RWPE2 (cell line): ENCODE data around the gene ATG4B.
A peak's percentile ranks its signal among the peaks of the same experiment; 100 is the strongest.
"Not testable (repeated sequence)": the region's sequence is repeated elsewhere in the genome, so short reads cannot be mapped to it uniquely, and the experiment has no call there.

Experiments
- ATAC-seq: fragments of 200-7000 bp; cut with Tn5 transposase; 3 replicates; pipeline ENCODE4 v1.9.1; 2021; ENCODE audit warnings: low read depth
- DNase-seq: peaks from one replicate; pipeline ENCODE4 v3.0.0-alpha.2; 2020; ENCODE audit warnings: low spot score
- H3K27ac ChIP-seq: fragments of 450-650 bp; 2 replicates; pipeline ENCODE4 v1.5.1; 2017; ENCODE audit warnings: mild to moderate bottlenecking; ENCODE audit not compliant: poor library complexity, severe bottlenecking
- H3K27me3 ChIP-seq: fragments of 250-450 bp; sonication (Bioruptor Pico); 2 replicates; pipeline ENCODE4 v1.5.1; 2021; ENCODE audit warnings: mild to moderate bottlenecking, moderate library complexity; ENCODE audit not compliant: insufficient read depth, poor library complexity, severe bottlenecking
- H3K36me3 ChIP-seq: fragments of 250-450 bp; sonication (Bioruptor Pico); 2 replicates; pipeline ENCODE4 v1.5.1; 2020; ENCODE audit warnings: low read depth, mild to moderate bottlenecking, moderate library complexity
- H3K4me1 ChIP-seq: fragments of 250-450 bp; sonication (Bioruptor Pico); 2 replicates; pipeline ENCODE4 v1.5.1; 2021; ENCODE audit warnings: mild to moderate bottlenecking, moderate library complexity; ENCODE audit not compliant: insufficient read depth, poor library complexity, severe bottlenecking
- H3K4me3 ChIP-seq: fragments of 250-450 bp; sonication (Bioruptor Pico); 2 replicates; pipeline ENCODE4 v1.5.1; 2021; ENCODE audit warnings: mild to moderate bottlenecking, moderate library complexity; ENCODE audit not compliant: severe bottlenecking
- H3K9me3 ChIP-seq: fragments of 250-450 bp; sonication (Bioruptor Pico); 2 replicates; pipeline ENCODE4 v1.5.1; 2021; ENCODE audit warnings: mild to moderate bottlenecking, moderate library complexity; ENCODE audit not compliant: severe bottlenecking
- TF ChIP-seq, protein P1 (sequence below): fragments of 450-650 bp; IDR thresholded peaks from one replicate; pipeline ENCODE4 v1.5.1; 2017; ENCODE audit warnings: mild to moderate bottlenecking, moderate library complexity; ENCODE audit not compliant: poor library complexity, severe bottlenecking

ATG4B gene

DNA sequence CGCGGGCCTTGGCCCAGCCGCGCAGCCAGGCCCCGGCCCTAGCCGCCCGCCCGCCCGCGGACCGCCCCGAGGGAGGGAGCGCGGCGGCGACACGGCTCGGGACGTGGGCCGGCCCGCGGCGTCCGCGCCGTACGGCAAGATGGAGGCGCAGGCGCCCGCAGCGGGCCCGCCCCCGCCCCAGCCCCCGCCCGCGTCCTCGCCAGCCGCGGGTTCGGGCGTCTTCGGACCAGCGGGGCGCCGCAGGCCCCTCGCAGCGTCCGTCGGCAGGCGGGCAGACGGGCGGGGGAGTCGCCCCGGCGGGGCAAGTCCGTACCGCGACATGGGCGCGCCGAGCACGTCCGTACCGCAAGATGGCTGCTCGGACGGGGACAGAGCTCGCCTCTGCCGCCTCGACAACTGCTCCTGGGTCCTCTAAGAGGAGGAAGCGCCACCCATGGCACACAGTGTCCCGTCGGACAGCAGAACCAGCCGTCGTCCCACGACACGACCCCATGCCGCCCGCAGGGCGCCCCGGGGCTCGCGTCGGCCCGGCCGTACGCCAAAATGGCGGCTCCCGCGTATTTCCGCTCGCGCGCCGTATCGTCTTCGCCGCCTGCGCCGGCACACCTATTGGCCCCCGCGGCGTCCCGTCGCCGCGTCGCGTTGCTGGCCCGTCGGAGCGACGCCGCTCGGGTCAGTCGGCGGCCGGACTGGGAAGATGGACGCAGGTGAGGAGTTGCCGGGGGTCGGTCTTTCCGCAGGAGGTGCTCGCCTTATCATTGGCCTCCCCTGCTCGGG is at the start of gene ATG4B, which contains the start of gene THAP4:
TSS of gene ATG4B (plus strand) at position 676 of the 777 bp plus-strand sequence. CDS start at position 698, 22 bp downstream.
TSS of gene THAP4 (minus strand) at position 141 of the 777 bp plus-strand sequence. CDS start 141 bp downstream, outside the sequence.
- TF ChIP-seq, protein P1, sequence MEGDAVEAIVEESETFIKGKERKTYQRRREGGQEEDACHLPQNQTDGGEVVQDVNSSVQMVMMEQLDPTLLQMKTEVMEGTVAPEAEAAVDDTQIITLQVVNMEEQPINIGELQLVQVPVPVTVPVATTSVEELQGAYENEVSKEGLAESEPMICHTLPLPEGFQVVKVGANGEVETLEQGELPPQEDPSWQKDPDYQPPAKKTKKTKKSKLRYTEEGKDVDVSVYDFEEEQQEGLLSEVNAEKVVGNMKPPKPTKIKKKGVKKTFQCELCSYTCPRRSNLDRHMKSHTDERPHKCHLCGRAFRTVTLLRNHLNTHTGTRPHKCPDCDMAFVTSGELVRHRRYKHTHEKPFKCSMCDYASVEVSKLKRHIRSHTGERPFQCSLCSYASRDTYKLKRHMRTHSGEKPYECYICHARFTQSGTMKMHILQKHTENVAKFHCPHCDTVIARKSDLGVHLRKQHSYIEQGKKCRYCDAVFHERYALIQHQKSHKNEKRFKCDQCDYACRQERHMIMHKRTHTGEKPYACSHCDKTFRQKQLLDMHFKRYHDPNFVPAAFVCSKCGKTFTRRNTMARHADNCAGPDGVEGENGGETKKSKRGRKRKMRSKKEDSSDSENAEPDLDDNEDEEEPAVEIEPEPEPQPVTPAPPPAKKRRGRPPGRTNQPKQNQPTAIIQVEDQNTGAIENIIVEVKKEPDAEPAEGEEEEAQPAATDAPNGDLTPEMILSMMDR, result no peak
- H3K36me3 ChIP-seq, result peaks cover 33% of the 10 kb centered on the region

DNA sequence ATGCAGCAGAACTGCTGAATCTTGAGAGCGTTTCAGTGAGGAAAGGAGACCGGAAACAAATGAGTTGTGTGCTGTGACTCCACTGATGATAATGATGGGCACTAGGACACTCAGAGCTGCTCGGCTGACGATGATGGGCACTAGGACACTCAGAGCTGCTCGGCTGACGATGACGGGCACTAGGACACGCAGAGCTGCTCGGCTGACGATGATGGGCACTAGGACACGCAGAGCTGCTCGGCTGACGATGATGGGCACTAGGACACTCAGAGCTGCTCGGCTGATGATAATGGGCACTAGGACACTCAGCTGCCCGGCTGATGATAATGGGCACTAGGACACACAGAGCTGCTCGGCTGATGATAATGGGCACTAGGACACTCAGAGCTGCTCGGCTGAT is 47.6 kb upstream of the ATG4B start:
- H3K36me3 ChIP-seq, result peaks cover 48% of the 10 kb centered on the region
- not testable (repeated sequence) for H3K4me3 ChIP-seq, H3K9me3 ChIP-seq, ATAC-seq, H3K27ac ChIP-seq, DNase-seq, H3K27me3 ChIP-seq, H3K4me1 ChIP-seq

More for the DNA sequence above, at the start of gene ATG4B, which contains the start of gene THAP4:
- no peaks in the 10 kb centered on the region for H3K9me3 ChIP-seq
- peak within 1 kb of the TSS; percentile 85 for H3K27ac ChIP-seq
- peaks cover 10% of the 10 kb centered on the region for H3K4me1 ChIP-seq
- DNase-seq (no peak), ATAC-seq (peak; percentile 73)
- H3K27me3 ChIP-seq, result no peaks in the 10 kb centered on the region
- H3K4me3 ChIP-seq, result peak within 1 kb of the TSS; percentile 96

DNA sequence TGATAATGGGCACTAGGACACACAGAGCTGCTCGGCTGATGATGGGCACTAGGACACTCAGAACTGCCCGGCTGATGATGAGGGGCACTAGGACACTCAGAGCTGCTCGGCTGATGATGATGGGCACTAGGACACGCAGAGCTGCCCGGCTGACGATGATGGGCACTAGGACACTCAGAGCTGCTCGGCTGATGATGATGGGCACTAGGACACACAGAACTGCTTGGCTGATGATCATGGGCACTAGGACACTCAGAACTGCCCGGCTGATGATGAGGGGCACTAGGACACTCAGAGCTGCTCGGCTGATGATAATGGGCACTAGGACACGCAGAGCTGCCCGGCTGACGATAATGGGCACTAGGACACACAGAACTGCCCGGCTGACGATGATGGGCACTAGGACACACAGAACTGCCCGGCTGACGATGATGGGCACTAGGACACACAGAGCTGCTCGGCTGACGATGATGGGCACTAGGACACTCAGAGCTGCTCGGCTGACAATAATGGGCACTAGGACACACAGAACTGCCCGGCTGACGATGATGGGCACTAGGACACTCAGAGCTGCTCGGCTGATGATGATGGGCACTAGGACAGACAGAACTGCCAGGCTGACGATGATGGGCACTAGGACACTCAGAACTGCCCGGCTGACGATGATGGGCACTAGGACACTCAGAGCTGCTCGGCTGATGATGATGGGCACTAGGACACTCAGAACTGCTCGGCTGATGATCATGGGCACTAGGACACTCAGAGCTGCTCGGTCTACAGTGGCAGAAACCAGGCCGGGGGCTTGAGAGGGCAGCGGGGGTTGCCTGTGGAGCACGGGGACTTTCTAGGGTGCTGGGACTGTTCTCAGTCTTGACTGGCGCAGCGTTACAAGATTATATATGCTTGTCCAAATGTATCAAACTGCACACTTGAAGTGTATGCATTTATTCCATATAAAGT is 46.7 kb upstream of the ATG4B start:
- not testable (repeated sequence) for H3K27me3 ChIP-seq, H3K9me3 ChIP-seq, H3K4me1 ChIP-seq, DNase-seq, H3K4me3 ChIP-seq, H3K27ac ChIP-seq, ATAC-seq
- H3K36me3 ChIP-seq, result peaks cover 47% of the 10 kb centered on the region

DNA sequence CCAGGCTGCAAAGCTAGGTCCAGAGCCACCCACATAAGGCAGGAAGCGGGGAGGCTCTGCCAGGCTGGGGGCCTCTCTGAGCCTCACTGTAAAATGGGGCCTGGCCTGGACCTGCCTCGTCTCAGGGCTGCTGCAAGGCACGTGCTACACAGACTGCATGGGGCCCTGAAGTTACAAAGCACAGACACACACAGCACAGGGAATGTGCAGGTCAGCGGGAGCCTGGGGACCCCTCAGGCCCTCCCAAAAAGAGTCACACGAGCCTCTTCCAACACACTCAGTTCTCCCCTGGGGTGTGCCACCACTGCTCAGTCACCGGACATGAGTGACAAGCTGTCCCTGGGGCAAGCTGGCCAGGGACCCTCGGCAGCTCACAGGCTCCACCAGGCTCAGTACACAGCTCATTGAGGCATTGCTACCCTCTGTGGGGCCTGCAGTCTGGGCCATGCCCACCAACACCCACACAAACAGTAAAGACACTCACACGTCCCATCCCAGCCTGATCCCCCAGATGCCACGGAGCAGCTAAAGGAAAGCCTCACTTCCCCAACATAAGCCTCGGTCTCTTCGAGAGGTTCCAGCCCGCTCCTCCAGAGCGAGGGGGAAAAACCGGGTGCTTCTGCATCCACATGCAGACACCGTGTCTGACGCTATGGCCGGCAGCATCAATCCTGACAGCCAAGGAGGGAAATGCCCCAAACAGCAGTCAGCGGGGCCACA is 45.2 kb upstream of the ATG4B start:
- Histone ChIP-seq H3K4me1 (no peaks in the 10 kb centered on the region), H3K27ac (no peak overlapping the region), H3K27me3 (no peaks in the 10 kb centered on the region), H3K9me3 (no peaks in the 10 kb centered on the region), H3K4me3 (no peak overlapping the region), H3K36me3 (peaks cover 35% of the 10 kb centered on the region)
- TF ChIP-seq, protein P1, result no peak
- ATAC-seq, result no peak
- DNase-seq, result no peak

DNA sequence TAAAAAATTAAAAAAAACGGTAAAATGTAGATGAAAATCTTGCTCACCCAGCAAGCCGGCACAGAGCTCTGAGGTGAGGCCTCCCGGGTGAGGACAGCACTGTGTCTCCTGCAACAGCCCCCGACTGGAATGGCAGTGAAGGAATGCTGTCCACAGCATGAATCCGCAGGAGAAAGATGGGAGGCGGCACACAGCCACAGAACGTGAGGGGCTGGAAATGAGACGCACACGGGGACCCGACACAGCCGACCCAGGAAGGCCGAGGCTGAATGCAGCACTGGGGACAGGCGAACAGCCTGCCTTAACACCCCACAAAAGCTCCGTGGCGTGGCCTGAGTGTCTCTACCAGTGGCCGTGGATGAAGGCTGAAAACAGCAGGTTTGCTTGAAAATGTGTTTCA is 44.2 kb upstream of the ATG4B start:
- DNase-seq, result no peak
- peaks cover 27% of the 10 kb centered on the region for H3K36me3 ChIP-seq
- no peak overlapping the region for H3K27ac ChIP-seq
- H3K4me1 ChIP-seq, result no peaks in the 10 kb centered on the region
- no peak for ATAC-seq
- no peaks in the 10 kb centered on the region for H3K27me3 ChIP-seq
- no peak overlapping the region for H3K4me3 ChIP-seq
- TF ChIP-seq, protein P1, result no peak
- no peaks in the 10 kb centered on the region for H3K9me3 ChIP-seq
